Activated CD8-positive, alpha-beta T cell treated with anti-CD3 and anti-CD28 coated beads, Interleukin-2, amount 10 ng/mL, durations not matched to agents 7 days and 5 days (primary cell): ENCODE measurements around the gene IGFBP7. TPM values are rescaled to one million over a fixed set of nuclear protein-coding genes. Genes with fewer than 3 reads are reported as not detected.
"Not testable (repeated sequence)": the region's sequence is repeated elsewhere in the genome, so short reads cannot be mapped to it uniquely, and the experiment has no call there.

ENCODE experiments used
- ATAC-seq: fragments of 150-1000 bp; cut with Tn5 transposase; one replicate; pipeline ENCODE4 v1.10.0; 2021; ENCODE audit warnings: moderate library complexity
- CTCF ChIA-PET: fragments of 350-600 bp; sonication (Branson Sonifier 250); formaldehyde crosslinking; loops from one replicate; lab custom pipeline; 2021; ENCODE audit warnings: antibody characterized with exemption; lab: Charles Lee
- POLR2A ChIA-PET: fragments of 350-600 bp; sonication (Branson Sonifier 250); formaldehyde crosslinking; loops from one replicate; lab custom pipeline; 2021; ENCODE audit warnings: antibody characterized with exemption; lab: Charles Lee
- DNase-seq: peaks from one replicate; pipeline ENCODE4 v3.0.0-alpha.2; 2020
- H3K27ac Mint-ChIP-seq: one replicate; pipeline ENCODE4 v1.8.0; 2021; ENCODE audit warnings: mild to moderate bottlenecking, mixed read lengths
- H3K27me3 Mint-ChIP-seq: one replicate; pipeline ENCODE4 v1.8.0; 2021; ENCODE audit warnings: low read depth, mixed read lengths
- H3K36me3 Mint-ChIP-seq: one replicate; pipeline ENCODE4 v1.8.0; 2021; ENCODE audit warnings: low read depth, mixed read lengths
- H3K4me1 Mint-ChIP-seq: one replicate; pipeline ENCODE4 v1.8.0; 2021; ENCODE audit warnings: low read depth, mixed read lengths
- H3K4me3 Mint-ChIP-seq: one replicate; pipeline ENCODE4 v1.8.0; 2021; ENCODE audit warnings: mild to moderate bottlenecking, mixed read lengths
- H3K9me3 Mint-ChIP-seq: one replicate; pipeline ENCODE4 v1.8.0; 2022; ENCODE audit warnings: mixed read lengths; ENCODE audit not compliant: insufficient read depth
- total RNA-seq, 2 experiments: library from RNA; stranded (reverse); gene quantifications; one replicate each; pipeline ENCODE4 v1.2.3, GENCODE V29; 2021

The IGFBP7 gene
- total RNA-seq, 2 experiments from 2014 or later = not detected

DNA sequence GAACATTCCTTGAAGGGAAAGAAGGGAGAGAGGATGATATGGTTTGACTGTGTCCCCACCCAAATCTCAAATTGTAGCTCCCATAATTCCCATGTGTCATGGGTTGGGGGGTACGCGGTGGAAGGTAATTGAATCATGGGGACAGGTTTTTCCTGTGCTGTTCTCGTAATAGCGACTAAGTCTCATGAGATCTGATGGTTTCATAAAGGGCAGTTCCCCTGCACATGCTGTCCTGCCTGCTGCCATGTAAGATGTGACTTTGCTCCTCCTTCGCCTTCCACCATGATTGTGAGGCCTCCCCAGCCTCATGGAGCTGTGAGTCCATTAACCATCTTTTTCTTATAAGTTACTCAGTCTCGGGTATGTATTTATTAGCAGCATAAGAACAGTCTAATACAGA, 63.1 kb downstream of the IGFBP7 start:
- not testable (repeated sequence) for H3K27ac Mint-ChIP-seq, DNase-seq
- H3K27me3 Mint-ChIP-seq = peaks cover 13% of the 10 kb centered on the region

DNA sequence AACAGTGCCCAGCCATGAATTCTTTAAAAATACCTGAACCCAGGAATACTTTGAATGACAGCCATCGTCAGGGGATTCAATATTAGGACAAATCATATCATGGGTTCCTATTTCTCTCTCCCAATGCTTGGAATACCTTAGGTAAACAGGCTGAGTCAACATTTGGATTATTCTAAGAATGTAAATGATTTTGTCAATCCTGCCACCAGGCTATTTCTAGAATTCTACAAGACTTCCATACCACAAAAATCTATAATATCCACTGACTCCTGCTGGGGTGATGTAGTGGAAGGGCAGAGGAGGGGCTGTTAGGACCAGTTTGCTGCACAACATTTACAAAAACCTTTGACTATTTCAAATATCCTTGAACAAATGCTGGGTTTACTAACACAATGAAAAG, 65.2 kb downstream of the IGFBP7 start:
- Mint-ChIP-seq H3K4me3 (no peak overlapping the region), H3K27me3 (peaks cover 8% of the 10 kb centered on the region), H3K27ac (no peak overlapping the region), H3K4me1 (no peaks in the 10 kb centered on the region), H3K9me3 (no peaks in the 10 kb centered on the region), H3K36me3 (no peaks in the 10 kb centered on the region)
- no peak for DNase-seq
- CTCF ChIA-PET = no interaction called here
- no peak for ATAC-seq
- POLR2A ChIA-PET = no interaction called here

More for the DNA sequence above, 63.1 kb downstream of the IGFBP7 start:
- CTCF ChIA-PET, H3K4me1 Mint-ChIP-seq, H3K36me3 Mint-ChIP-seq, POLR2A ChIA-PET, H3K4me3 Mint-ChIP-seq, H3K9me3 Mint-ChIP-seq, ATAC-seq: not testable (repeated sequence)

DNA sequence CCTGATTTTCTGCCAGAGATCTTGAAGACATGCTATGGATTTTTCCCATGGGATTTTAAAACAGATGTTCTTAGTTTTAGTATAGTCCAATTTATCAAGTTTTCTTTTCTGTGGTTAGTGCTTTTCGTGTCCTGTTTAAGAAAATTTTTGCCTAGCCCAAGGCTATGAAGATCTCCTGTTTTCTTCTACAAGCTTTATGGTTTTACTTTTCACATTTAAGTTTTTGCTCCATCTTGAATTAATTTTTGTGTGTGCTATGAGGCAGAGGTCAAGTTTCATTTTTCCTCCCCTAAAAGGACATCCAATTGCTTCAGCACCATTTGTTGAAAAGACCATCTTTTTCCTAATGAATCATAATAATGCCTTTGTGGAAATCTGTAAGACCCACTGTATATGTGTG, 65.9 kb downstream of the IGFBP7 start:
- DNase-seq (no peak), ATAC-seq (no peak)
- POLR2A ChIA-PET = no interaction called here
- Mint-ChIP-seq H3K4me3 (no peak overlapping the region), H3K36me3 (no peaks in the 10 kb centered on the region), H3K4me1 (no peaks in the 10 kb centered on the region), H3K27ac (no peak overlapping the region), H3K9me3 (no peaks in the 10 kb centered on the region), H3K27me3 (peaks cover 9% of the 10 kb centered on the region)
- CTCF ChIA-PET = no interaction called here

DNA sequence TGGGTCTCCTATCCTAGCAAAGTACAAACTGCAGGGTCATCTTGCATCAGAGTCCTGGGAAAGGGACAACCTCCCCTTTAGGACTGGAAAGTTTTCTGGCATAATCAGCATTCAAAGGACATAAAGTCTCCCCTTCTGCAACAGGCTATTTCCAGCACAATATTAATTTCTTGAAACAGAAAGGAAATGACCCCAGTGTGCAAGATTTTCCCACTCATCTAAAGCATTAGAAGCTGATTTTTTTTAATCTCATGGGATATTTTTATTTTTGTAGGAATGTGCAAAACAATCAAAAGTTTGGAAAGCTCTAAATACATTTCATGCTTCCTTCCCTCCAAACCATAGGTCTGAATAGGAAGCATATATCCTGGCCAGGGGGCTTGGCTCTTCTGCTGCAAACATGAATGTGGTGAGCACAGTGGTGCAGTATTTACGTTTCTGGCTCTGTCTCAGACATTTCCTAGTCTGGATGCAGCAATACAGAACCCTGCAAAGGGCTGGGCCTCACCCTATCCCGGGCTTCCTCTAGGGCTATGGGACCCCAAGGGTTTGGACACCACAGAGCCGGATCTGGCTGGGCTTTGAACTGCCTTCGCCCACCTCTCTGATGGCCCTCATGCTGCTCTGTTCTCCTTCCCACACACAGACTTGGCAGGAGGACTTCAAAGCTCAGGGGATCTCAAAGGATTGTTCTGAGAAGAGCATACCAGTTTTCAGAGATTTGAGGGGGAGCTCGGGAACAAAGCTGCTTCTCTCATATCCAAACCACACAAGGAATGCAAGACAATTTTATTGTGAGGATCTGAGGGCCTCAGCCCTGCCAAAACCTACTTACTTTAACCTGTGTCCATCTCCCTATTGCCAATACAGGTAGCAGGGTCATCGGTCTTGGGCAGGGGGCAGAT, 66.6 kb downstream of the IGFBP7 start:
- ATAC-seq = no peak
- CTCF ChIA-PET = no interaction called here
- H3K27ac Mint-ChIP-seq = no peak overlapping the region
- DNase-seq = no peak
- peaks cover 9% of the 10 kb centered on the region for H3K27me3 Mint-ChIP-seq
- H3K4me1 Mint-ChIP-seq = no peaks in the 10 kb centered on the region
- no peak overlapping the region for H3K4me3 Mint-ChIP-seq
- POLR2A ChIA-PET = interaction anchor here (0.6 kb wide), 1 partner anchor 9 kb away, joined by 3 read pairs; no protein-coding TSS in a partner anchor
- no peaks in the 10 kb centered on the region for H3K9me3 Mint-ChIP-seq
- no peaks in the 10 kb centered on the region for H3K36me3 Mint-ChIP-seq

DNA sequence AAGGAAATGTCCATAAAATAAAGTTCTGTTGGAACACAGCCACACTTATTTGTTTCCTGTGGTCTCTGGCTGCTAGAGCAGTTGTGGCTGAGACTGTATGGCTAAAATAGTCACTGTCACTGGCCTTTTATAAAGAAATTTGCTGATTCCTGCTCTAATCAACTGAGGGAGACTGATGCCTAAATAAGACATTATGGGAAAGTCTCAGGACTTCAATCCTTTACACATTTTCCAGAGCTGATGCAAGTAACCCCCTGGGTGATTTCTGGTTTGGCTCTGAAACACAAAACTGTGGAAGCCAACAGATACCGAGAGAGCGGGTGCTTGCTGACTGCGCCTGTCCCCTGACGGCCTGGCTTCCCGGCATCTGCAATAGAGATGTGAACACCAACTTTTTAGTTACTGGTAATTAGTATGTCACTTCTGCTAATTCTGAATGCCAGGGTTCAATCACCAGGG, 67.4 kb downstream of the IGFBP7 start:
- peaks cover 9% of the 10 kb centered on the region for H3K27me3 Mint-ChIP-seq
- CTCF ChIA-PET = no interaction called here

DNA sequence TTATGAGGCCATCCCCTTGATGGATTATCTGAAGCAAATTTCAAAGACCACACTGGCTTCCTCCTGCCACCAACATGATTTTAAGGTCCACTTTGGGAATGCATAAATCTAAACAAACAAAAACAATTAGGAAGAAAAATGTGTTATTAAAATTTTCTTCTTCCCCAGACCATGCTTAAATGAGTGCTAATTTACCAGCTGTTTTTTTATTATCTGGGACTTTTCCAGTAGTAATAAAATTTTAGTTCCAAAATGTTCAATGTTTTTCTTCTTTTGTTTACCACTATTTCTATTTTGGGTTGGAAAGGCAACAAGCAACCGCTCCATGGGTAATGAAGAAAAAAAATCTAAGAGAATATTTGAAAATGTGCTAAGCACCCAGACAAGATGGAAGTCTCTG, 69.2 kb downstream of the IGFBP7 start:
- peaks cover 11% of the 10 kb centered on the region for H3K27me3 Mint-ChIP-seq
- H3K27ac Mint-ChIP-seq = no peak overlapping the region
- POLR2A ChIA-PET = no interaction called here
- H3K4me1 Mint-ChIP-seq = no peaks in the 10 kb centered on the region
- CTCF ChIA-PET = no interaction called here
- no peaks in the 10 kb centered on the region for H3K36me3 Mint-ChIP-seq
- H3K9me3 Mint-ChIP-seq = no peaks in the 10 kb centered on the region
- no peak overlapping the region for H3K4me3 Mint-ChIP-seq
- ATAC-seq (no peak), DNase-seq (no peak)

More for the DNA sequence above, 67.4 kb downstream of the IGFBP7 start:
- POLR2A ChIA-PET = interaction anchor here (0.6 kb wide), 1 partner anchor 8 kb away, joined by 3 read pairs; no protein-coding TSS in a partner anchor
- no peak for ATAC-seq
- Mint-ChIP-seq H3K4me3 (no peak overlapping the region), H3K4me1 (no peaks in the 10 kb centered on the region), H3K36me3 (no peaks in the 10 kb centered on the region), H3K27ac (no peak overlapping the region), H3K9me3 (no peaks in the 10 kb centered on the region)
- DNase-seq = no peak

DNA sequence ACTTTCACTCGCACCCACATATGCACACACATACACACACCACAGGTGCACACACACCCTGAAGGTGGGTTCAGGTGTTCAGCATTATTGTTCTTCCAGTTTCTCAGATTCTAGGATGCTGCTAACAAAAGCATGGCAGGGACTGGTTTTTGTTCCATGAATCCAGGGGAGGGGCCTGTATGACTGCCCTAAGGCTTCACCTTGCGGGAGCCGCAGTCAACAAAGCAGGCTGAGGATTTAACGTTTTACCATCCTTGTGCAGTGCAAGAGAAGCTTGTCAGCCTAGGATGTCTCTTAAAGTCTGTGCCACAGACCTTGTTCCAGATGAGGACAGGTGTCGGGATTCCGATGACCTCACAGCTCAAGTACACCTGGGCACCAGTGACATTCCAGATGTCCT, 69.7 kb downstream of the IGFBP7 start:
- POLR2A ChIA-PET = no interaction called here
- DNase-seq = no peak
- no peaks in the 10 kb centered on the region for H3K4me1 Mint-ChIP-seq
- CTCF ChIA-PET = no interaction called here
- H3K4me3 Mint-ChIP-seq = no peak overlapping the region
- ATAC-seq = no peak
- peaks cover 11% of the 10 kb centered on the region for H3K27me3 Mint-ChIP-seq
- H3K27ac Mint-ChIP-seq = no peak overlapping the region
- H3K36me3 Mint-ChIP-seq = no peaks in the 10 kb centered on the region
- no peaks in the 10 kb centered on the region for H3K9me3 Mint-ChIP-seq

DNA sequence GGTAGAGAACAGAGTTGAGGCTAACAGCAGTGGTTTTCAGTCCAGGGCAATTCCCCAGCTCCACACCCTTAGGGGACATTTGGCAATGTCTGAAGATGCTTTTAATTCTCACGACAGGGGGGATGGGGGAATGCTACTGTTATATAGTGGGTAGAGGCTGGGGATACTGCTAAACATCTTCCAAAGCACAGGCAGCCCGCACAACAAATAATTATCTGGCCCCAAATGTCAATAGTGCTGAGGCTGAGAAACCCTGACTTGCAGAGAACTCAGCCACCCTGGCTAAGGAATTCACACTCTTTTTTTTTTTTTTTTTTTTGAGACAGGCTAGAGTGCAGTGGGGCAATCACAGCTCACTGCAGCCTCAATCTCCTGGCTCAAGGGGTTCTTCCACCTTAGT, 70.8 kb downstream of the IGFBP7 start:
- CTCF ChIA-PET = no interaction called here
- no peaks in the 10 kb centered on the region for H3K36me3 Mint-ChIP-seq
- DNase-seq (no peak), ATAC-seq (no peak)
- H3K4me1 Mint-ChIP-seq = no peaks in the 10 kb centered on the region
- H3K27me3 Mint-ChIP-seq = peaks cover 10% of the 10 kb centered on the region
- no peak overlapping the region for H3K27ac Mint-ChIP-seq
- no peak overlapping the region for H3K4me3 Mint-ChIP-seq
- POLR2A ChIA-PET = no interaction called here
- H3K9me3 Mint-ChIP-seq = no peaks in the 10 kb centered on the region

DNA sequence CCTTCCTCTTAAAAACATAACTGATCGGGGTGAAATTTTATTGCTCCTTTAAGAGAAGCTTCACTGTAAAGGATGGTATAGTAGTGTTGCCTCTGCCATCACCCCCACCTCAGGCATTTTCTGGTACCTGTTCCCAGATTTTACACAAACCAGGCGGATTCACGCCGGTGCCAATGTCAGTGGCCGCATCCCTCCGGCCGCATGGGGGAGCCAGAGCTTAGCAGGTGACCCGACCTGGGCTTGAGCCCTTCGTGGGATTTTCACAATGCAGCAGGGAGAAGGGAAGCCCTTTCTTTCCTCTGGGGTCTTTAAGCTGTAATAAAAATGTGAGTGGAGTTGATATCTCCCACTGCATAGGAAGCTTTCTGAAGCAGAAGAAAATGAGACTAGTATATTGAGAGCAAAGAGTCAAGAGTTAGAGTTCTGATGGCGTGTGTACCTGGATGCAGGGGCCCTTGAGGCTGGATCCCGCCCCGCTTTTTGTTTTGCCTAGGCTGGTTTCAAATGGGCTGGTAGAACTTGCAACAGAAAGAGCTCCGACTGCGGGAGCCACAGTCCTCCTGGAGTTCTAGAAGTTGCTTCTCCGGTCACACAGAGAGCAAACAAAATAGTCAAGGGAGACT, 72.1 kb downstream of the IGFBP7 start:
- ATAC-seq = peak; percentile 30
- H3K4me3 Mint-ChIP-seq = no peak overlapping the region
- H3K36me3 Mint-ChIP-seq = peaks cover 4% of the 10 kb centered on the region
- no peaks in the 10 kb centered on the region for H3K9me3 Mint-ChIP-seq
- H3K27ac Mint-ChIP-seq = no peak overlapping the region
- peak; percentile 38 for DNase-seq
- peaks cover 9% of the 10 kb centered on the region for H3K27me3 Mint-ChIP-seq
- ChIA-PET CTCF (interaction anchor here (0.9 to 1.0 kb wide), 3 partner anchors 11 to 125 kb away, joined by 3 to 6 read pairs (median 3); no protein-coding TSS in a partner anchor), POLR2A (no interaction called here)
- H3K4me1 Mint-ChIP-seq = no peaks in the 10 kb centered on the region

DNA sequence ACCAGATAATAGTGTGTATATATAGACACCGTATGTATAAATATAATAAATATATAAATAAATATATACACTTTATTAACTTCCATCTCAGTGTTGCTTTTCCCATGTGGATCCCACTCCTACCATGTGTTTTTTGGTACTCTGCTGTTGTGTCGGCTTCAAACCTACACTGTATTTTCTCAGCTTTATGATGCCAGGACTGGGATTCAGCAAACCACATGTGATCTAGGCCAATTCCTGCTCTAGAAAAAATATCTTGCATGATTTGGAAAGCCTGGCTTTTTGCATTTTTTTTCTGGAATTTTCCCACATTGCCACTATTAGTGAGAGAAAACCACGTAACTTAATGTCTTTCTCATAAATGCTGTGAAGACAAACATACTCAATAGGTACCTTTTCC, 75.7 kb downstream of the IGFBP7 start:
- peaks cover 28% of the 10 kb centered on the region for H3K36me3 Mint-ChIP-seq
- H3K27ac Mint-ChIP-seq = no peak overlapping the region
- H3K27me3 Mint-ChIP-seq = peaks cover 6% of the 10 kb centered on the region
- no peaks in the 10 kb centered on the region for H3K9me3 Mint-ChIP-seq
- no peak for DNase-seq
- no peaks in the 10 kb centered on the region for H3K4me1 Mint-ChIP-seq
- no peak for ATAC-seq
- CTCF ChIA-PET = no interaction called here
- H3K4me3 Mint-ChIP-seq = no peak overlapping the region
- POLR2A ChIA-PET = interaction anchor here (0.6 to 1.3 kb wide), 2 partner anchors 9 to 11 kb away, joined by 3 read pairs; no protein-coding TSS in a partner anchor

DNA sequence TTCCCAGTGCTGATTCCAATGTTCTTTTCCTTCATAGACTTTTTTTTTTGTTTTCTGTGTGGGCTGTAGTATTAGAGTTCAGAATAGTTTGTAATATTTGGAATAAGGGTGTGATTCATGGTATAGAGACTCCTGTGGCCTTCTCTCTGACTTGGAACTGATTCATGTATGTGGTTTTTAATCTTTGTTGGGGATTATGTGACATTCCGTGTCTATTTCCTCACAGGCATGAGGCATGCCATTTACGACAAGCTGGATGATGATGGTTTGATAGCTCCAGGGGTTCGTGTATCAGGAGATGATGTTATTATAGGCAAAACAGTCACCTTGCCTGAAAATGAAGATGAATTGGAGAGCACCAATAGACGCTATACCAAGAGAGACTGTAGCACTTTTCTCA, 87.1 kb downstream of the IGFBP7 start:
- H3K4me1 Mint-ChIP-seq = peaks cover 2% of the 10 kb centered on the region
- POLR2A ChIA-PET = interaction anchor here (1.2 kb wide), 1 partner anchor 11 kb away, joined by 3 read pairs; no protein-coding TSS in a partner anchor
- peaks cover 77% of the 10 kb centered on the region for H3K36me3 Mint-ChIP-seq
- no peak overlapping the region for H3K27ac Mint-ChIP-seq
- H3K9me3 Mint-ChIP-seq = no peaks in the 10 kb centered on the region
- CTCF ChIA-PET = interaction anchor here (1.4 kb wide), 1 partner anchor 16 kb away, joined by 4 read pairs; no protein-coding TSS in a partner anchor
- H3K27me3 Mint-ChIP-seq = no peaks in the 10 kb centered on the region
- no peak for DNase-seq
- no peak overlapping the region for H3K4me3 Mint-ChIP-seq
- ATAC-seq = no peak
